Prostate gland (tissue), 2 donors: ENCODE data around the gene KRTAP10-11. TPM values are rescaled to one million over a fixed set of nuclear protein-coding genes. Genes with fewer than 3 reads are reported as not detected.

Source experiments
- DNase-seq: peaks from one replicate; pipeline ENCODE4 v3.0.0-alpha.2; 2019; ENCODE audit warnings: low spot score
- H3K27ac ChIP-seq, 2 donors: fragments of 200-600 bp; sonication (generic); 2 replicates each; pipeline ENCODE4 v1.5.1; 2017 to 2019
- H3K27me3 ChIP-seq: fragments of 200-600 bp; sonication (generic); replicated peaks from 2 replicates; pipeline ENCODE4 v1.5.1; 2019; ENCODE audit not compliant: insufficient read depth
- H3K36me3 ChIP-seq, 2 donors: fragments of 200-600 bp; sonication (generic); 1 replicate in 1 of 2; 2 replicates in 1 of 2; pipeline versions ENCODE4 v1.5.1 to v1.8.1; 2017 to 2019
- H3K4me1 ChIP-seq: fragments of 200-600 bp; sonication (generic); replicated peaks from 2 replicates; pipeline ENCODE4 v1.5.1; 2019
- H3K4me3 ChIP-seq, 2 donors: fragments of 200-600 bp; sonication (generic); 2 replicates each; pipeline ENCODE4 v1.5.1; 2017 to 2019
- H3K9me3 ChIP-seq: fragments of 200-600 bp; sonication (generic); 2 replicates; pipeline ENCODE4 v1.5.1; 2017
- POLR2A ChIP-seq: fragments of 450-650 bp; IDR thresholded peaks from one replicate; pipeline ENCODE4 v1.6.1; 2016; ENCODE audit warnings: antibody characterized with exemption, mild to moderate bottlenecking
- POLR2AphosphoS5 ChIP-seq: sonication (generic); formaldehyde crosslinking; IDR thresholded peaks from one replicate; pipeline ENCODE4 v1.6.1; 2017; ENCODE audit warnings: antibody characterized with exemption
- WGBS: methylation state at CpG from one replicate; pipeline ENCODE4 v1.1.5; 2018; 5-methylcytosine and 5-hydroxymethylcytosine counted together
- intact Hi-C: fragments of 100-400 bp; cut with DNase I; formaldehyde crosslinking; loops from one replicate; pipeline ENCODE4 v1.14.2; 2022
- total RNA-seq, 2 donors: library from RNA; depleted of rRNA; stranded (reverse); fragments of >200 nt; gene quantifications; one replicate each; pipeline ENCODE4 v1.1.0, GENCODE V29; 2016
- TF ChIP-seq, protein P1 (sequence below), 4 experiments: fragments of 200-600 bp in 2 of 4; fragments of 450-650 bp in 2 of 4; sonication (generic) in 2 of 4; IDR thresholded peaks; 1 replicate in 3 of 4; 2 replicates in 1 of 4; pipeline ENCODE4 v1.5.1; 2016 to 2019; ENCODE audit warnings: antibody characterized with exemption in 4 of 4, mild to moderate bottlenecking in 2 of 4, moderate library complexity in 2 of 4

KRTAP10-11 gene
- total RNA-seq, 2 donors from 2014 or later, result not detected

GRCh38 chr21:44664691-44665090, 18.5 kb downstream of the KRTAP10-11 start:
- TF ChIP-seq POLR2A (no peak), POLR2AphosphoS5 (no peak)
- TF ChIP-seq, protein P1, sequence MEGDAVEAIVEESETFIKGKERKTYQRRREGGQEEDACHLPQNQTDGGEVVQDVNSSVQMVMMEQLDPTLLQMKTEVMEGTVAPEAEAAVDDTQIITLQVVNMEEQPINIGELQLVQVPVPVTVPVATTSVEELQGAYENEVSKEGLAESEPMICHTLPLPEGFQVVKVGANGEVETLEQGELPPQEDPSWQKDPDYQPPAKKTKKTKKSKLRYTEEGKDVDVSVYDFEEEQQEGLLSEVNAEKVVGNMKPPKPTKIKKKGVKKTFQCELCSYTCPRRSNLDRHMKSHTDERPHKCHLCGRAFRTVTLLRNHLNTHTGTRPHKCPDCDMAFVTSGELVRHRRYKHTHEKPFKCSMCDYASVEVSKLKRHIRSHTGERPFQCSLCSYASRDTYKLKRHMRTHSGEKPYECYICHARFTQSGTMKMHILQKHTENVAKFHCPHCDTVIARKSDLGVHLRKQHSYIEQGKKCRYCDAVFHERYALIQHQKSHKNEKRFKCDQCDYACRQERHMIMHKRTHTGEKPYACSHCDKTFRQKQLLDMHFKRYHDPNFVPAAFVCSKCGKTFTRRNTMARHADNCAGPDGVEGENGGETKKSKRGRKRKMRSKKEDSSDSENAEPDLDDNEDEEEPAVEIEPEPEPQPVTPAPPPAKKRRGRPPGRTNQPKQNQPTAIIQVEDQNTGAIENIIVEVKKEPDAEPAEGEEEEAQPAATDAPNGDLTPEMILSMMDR (IDR thresholded peaks at IDR 0.05), result no peak
- no peaks in the 10 kb centered on the region for H3K36me3 ChIP-seq
- no peak overlapping the region for H3K27ac ChIP-seq
- intact Hi-C loops, result no loop called here
- H3K4me1 ChIP-seq, result no peaks in the 10 kb centered on the region
- no peaks in the 10 kb centered on the region for H3K9me3 ChIP-seq
- 82% methylated on average over 5 of the region's 5 CpGs for WGBS
- H3K27me3 ChIP-seq, result no peaks in the 10 kb centered on the region
- no peak for DNase-seq
- H3K4me3 ChIP-seq, result no peak overlapping the region

DNA sequence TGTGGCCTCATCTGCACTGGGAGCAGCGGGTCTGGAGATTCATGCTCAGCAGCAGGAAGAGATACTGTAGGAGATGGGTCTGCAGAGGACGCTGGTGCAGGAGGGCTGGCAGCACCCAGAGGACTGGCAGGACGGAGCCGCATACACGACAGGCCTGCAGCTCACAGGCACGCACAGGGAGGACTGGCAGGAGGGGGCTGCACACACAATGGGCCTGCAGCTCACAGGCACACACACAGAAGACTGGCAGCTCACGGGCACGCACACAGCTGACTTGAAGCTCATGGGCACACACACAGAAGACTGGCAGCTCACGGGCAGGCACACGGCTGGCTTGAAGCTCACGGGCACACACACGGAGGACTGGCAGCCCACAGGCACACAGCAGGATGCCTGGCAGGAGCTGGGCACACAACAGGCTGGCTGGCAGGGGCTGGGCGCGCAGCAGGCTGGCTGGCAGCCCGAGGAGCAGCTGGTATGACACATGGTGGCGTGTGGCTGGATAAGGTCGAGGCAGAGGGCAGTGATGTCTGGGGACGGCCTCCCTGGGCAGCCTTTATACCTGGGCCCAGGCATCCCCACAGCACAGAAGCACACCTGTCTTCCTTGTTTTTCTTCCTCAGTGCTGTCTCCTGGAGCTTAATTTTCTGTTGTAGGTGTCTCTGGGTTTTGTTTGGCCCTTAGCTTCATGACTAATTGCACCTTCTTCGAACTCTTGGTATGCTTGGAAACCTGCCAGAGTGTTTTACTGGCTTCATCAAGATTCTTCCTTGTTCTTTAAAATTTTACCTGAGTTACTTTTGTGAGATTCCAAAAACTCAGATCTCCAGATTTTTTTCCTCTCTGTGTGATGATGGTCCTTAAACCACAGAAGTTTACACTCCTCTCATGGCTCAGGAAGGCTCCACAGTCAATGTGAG, 20.4 kb downstream of the KRTAP10-11 start, which contains the start of gene KRTAP12-2:
TSS of gene KRTAP12-2 (minus strand) at position 527 of the 920 bp plus-strand sequence. CDS start at position 486, 41 bp downstream.
- DNase-seq, result no peak
- H3K4me1 ChIP-seq, result no peaks in the 10 kb centered on the region
- no peaks in the 10 kb centered on the region for H3K36me3 ChIP-seq
- 60% methylated on average over 17 of the region's 19 CpGs for WGBS
- H3K4me3 ChIP-seq, result no peak within 1 kb of the TSS
- TF ChIP-seq, protein P1 (IDR thresholded peaks at IDR 0.05), result no peak
- TF ChIP-seq POLR2AphosphoS5 (no peak), POLR2A (no peak)
- H3K9me3 ChIP-seq, result no peaks in the 10 kb centered on the region
- no peaks in the 10 kb centered on the region for H3K27me3 ChIP-seq
- H3K27ac ChIP-seq, result no peak within 1 kb of the TSS
- intact Hi-C loops, result no loop called here

DNA sequence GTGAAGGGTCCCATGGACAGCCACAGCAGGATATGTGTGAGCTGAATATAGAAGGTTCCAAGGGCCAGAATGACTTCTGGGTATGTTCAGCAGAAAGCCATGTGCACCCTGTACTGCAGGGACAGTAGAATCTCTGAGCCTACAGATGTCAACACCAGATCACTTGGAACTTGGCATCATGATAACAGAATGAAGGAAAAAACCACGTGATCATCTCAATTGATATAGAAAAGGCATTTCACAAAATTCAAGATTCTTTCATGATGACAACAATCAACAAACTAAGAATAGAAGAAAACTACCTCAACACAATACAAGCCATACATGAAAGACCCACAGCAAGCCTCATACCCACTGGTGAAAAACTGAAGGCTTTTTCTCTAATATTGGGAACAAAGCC, 21.4 kb downstream of the KRTAP10-11 start:
- intact Hi-C loops, result no loop called here
- H3K36me3 ChIP-seq, result no peaks in the 10 kb centered on the region
- no peaks in the 10 kb centered on the region for H3K9me3 ChIP-seq
- no peak overlapping the region for H3K4me3 ChIP-seq
- WGBS, result 74% methylated on average over 1 of the region's 1 CpG
- TF ChIP-seq POLR2A, result no peak
- TF ChIP-seq POLR2AphosphoS5, result no peak
- TF ChIP-seq, protein P1 (IDR thresholded peaks at IDR 0.05), result no peak
- no peak overlapping the region for H3K27ac ChIP-seq
- no peak for DNase-seq
- H3K4me1 ChIP-seq, result no peaks in the 10 kb centered on the region
- H3K27me3 ChIP-seq, result no peaks in the 10 kb centered on the region

DNA sequence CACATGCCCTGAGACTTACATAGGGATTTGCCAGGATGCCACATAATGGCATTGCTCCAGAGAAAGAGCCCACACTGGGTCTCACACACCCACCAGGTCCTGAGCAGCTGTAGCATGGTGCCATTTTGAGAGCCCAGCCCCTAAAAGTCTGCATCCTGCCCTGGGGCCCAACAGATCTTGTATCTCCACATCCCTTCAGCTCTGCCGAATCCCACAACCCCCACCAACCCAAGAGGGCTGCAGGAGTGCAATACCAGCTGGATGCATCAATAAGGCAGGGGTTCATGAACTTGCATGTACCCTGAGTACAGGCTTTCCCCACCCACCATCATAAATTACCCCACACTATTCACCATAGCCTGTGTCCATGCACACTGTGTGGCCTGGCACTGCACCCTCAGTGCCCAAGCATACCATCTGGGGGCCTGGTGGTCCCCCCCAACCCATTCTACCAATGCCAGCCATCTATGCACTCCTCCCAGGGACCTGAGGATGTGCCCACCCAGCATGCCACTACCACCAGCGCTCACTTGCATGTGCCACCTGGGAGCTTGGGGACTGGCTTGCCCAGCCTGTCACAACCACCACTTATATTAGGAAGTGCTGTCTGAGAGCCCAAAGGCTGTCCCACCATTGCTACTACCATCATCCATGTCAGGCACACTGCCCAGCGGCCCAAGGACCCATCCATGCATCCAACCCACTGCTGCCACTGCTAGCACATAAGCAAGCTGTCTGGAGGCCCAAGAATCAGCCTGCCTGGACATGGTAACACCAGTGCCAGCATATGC, 24.6 kb downstream of the KRTAP10-11 start:
- intact Hi-C loops, result no loop called here
- Histone ChIP-seq H3K36me3 (no peaks in the 10 kb centered on the region), H3K9me3 (no peaks in the 10 kb centered on the region), H3K4me1 (no peaks in the 10 kb centered on the region), H3K4me3 (no peak overlapping the region), H3K27me3 (no peaks in the 10 kb centered on the region), H3K27ac (no peak overlapping the region)
- TF ChIP-seq POLR2A (no peak), POLR2AphosphoS5 (no peak)
- TF ChIP-seq, protein P1 (IDR thresholded peaks at IDR 0.05), result no peak
- no peak for DNase-seq
- WGBS, result 83% methylated on average over 3 of the region's 3 CpGs
